Jurkat, Clone E6-1 (cell line): ENCODE measurements around the gene TADA2B.
A peak's percentile ranks its signal among the peaks of the same experiment; 100 is the strongest.

Experiments
- DNase-seq: peaks from one replicate; pipeline ENCODE4 v3.0.0-alpha.2; 2011; ENCODE audit warnings: low read depth, low spot score
- H3K4me3 ChIP-seq: 2 replicates; pipeline ENCODE4 v1.5.1; 2011; ENCODE audit warnings: mild to moderate bottlenecking, low read length, control low read depth, moderate library complexity

The TADA2B gene

DNA sequence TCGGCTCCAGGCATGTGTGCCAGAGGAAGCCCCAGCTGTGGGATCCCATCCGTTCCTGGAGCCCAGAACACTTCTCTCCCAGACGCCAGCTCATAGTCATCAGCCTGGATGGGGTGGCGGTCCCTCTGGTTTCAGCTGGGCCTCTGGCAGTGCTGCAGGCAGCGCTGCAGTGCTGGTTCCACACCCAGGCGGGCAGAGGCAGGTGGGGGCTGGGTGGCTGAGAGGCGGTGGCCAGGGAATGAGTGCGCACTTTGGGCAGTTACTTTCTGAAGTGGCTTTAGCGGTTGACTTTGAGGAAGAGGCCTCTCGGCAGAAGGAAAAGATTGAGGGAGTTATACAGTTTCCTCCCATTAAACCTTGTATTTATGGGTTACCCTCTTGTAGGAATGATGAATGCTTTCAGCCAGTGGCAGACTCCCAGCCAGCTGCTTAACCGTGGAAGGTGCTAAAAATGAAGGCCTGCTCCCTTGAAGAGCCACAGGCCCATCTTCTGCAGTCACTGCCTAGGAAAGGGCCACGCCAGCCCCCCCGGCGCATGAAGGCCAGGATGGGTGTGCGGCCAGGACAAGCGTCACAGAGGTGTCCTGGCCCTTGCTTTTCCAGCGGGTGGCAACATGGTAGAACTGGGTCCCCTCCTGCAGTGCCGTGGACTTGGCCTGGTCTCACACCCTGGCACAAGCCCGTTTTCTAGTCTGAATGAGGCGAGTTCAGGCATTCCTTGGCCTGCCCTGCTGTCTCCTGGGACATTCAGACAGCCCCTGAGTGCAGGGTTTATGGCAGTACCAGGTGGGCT lies 9.9 kb downstream of the TADA2B start:
- H3K4me3 ChIP-seq = no peak overlapping the region
- no peak for DNase-seq

DNA sequence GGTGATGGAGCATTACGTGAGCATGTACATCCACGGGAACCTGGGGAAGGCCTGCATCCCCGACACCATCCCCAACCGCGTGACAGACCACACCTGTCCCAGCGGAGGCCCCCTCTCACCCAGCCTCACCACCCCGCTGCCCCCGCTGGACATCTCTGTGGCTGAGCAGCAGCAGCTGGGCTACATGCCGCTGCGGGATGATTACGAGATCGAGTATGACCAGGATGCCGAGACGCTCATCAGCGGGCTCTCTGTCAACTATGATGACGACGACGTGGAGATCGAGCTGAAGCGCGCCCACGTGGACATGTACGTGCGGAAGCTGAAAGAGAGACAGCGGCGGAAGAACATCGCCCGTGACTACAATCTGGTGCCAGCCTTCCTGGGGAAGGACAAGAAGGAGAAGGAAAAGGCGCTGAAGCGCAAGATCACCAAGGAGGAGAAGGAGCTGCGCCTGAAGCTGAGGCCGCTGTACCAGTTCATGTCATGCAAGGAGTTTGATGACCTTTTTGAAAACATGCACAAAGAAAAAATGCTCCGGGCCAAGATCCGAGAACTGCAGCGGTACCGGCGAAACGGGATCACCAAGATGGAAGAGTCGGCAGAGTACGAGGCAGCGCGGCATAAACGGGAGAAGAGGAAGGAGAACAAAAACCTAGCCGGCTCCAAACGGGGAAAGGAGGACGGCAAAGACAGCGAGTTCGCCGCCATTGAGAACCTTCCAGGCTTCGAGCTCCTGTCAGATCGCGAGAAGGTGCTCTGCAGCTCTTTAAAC lies 11.1 kb downstream of the TADA2B start:
- DNase-seq = no peak
- no peak overlapping the region for H3K4me3 ChIP-seq

DNA sequence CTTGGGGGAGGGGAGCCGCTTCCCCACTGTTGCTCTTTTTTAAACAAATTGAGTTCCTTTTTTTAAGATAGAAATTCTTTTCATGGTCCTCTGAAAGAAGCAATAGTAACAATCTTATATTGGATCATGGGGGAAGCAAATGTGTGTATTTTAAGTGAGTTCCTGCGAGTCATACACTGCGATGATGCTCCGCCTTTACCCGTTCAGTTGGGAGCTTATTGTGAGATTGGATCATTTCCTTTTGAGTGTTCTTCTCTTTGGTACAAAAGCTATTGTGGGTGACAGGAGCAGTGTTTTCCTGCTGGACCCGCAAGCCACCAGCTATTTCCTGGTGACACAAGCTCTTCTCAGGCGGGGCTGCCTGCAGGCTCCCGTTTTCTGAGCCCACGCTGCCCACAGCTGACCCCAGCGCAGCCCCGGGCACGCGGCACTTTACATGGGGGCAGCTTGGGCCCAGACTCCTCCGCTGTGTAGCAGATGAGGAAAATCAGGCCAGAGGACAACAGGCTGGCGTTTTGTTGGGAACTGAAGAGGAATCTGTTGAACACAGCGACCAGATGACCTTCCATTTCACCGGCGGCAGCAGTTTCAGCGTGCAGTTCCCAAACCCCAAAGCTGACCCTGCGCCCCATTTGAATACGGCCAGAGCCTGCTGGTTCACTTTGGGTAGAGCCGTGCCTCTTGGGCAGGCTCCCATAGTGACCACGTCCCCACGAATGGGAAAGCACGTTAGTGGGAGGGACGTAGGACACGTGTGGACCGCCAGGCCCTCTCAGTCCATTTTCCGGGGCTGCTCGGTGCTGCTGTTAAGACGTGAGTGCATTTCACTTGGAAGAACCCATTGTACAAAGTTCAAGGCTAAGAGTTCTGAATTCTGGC lies 12.2 kb downstream of the TADA2B start:
- DNase-seq = no peak
- no peak overlapping the region for H3K4me3 ChIP-seq

GRCh38 chr4:7055990-7056325 lies 12.8 kb downstream of the TADA2B start:
- no peak for DNase-seq
- H3K4me3 ChIP-seq = no peak overlapping the region

GRCh38 chr4:7058792-7059191 lies 15.6 kb downstream of the TADA2B start:
- no peak overlapping the region for H3K4me3 ChIP-seq
- DNase-seq = no peak

- DNase-seq = no peak
- no peak overlapping the region for H3K4me3 ChIP-seq
Observed at GRCh38 chr4:7059662-7060061, 16.5 kb downstream of the TADA2B start.

DNA sequence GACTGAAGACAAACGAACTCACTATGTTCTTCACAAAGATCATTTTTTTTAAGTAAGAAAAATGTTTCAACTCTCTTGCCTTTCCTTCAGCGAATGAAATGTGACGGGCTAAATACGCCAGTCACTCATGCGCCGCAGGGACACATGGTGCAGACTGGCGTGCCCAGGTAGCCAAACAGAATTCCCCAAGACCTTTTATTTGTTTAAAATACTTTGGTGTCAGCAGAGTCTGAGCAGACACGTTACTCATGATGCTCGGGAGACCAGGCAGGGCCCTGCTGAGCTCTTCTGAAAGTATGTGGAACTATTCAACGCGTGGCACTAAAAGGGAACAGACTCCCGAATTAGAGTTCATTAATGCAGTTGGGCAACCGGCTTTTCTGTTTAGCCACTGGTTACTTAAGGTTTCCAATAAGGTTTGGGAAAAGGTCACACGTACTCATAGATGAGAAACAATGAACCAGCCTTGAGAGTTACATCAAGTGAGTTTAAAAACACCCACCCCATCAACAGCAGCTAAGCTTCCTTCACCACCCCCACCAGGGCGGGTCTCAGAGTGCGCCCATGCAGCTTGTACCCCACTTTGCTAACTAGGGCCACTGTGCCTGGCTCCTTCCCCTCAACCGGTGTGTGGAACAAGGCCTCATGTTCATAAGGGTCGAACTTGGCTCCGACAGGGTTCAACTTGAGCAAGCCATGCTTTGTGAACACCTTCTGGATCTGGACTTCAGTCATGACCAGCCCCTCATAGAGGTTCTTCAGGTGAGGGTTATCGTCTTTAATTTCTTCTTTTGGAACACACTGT lies 17.4 kb downstream of the TADA2B start:
- DNase-seq = no peak
- no peak overlapping the region for H3K4me3 ChIP-seq

DNA sequence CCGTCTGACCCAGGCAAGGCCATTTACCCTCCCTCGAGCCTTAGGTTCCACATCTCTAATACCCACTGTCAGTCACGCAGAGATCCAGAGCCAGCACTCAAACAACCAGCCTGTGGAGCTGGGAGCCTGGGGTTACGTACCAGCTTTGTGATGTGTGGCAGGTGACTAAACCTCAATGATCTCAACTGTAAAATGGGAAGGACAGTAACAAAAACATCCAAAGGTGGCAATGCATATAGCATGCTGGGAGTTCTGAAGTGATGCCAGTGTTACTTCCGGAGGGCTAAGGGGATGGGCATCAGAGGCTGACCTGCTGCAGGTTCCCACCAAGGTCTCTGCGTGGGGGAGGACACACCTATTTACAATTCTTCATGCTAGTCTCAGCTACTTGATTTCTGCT lies 18.6 kb downstream of the TADA2B start:
- no peak for DNase-seq
- no peak overlapping the region for H3K4me3 ChIP-seq

- H3K4me3 ChIP-seq = no peak overlapping the region
- no peak for DNase-seq
Observed at GRCh38 chr4:7062816-7063215, 19.6 kb downstream of the TADA2B start.

DNA sequence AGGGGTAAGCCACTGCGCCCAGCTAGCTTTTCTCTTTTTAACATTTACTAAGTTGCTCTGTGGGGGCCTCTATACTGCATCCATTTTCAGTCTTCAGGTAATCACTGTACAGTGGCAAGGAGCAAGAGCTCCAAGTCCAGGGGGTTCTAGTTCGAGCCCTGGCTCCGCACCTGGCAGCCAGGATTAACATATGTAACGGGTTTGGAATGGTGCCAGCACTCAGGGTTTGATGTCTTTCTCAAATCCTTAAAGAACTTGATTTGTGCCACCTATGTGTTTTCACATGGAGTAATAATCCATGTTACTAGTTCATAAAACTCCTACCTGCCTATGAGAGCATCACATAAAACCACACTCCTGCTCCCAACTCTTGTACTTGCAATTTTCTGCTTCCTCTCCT lies 20.2 kb downstream of the TADA2B start:
- DNase-seq = no peak
- no peak overlapping the region for H3K4me3 ChIP-seq

GRCh38 chr4:7066006-7066405 lies 22.8 kb downstream of the TADA2B start:
- no peak for DNase-seq
- no peak overlapping the region for H3K4me3 ChIP-seq

GRCh38 chr4:7066493-7066892 lies 23.3 kb downstream of the TADA2B start:
- no peak for DNase-seq
- H3K4me3 ChIP-seq = peak overlapping the region; percentile 90

DNA sequence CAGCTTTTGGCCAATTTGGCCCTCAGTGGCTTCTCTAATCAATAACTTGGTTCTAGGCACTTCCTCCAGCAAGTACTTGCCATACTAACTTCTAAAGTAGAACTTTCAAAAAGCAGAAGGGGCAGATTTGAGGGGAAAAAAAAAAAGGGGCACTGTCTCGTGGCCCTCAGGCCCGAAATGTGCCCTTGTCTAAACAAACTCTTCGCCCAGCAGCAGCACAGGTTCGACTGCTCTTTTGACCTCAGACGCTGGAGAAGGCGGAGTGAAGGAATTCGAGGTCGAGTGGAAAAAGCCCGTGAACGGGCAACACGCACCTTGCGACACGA lies 23.9 kb downstream of the TADA2B start:
- peak overlapping the region; percentile 90 for H3K4me3 ChIP-seq
- no peak for DNase-seq

GRCh38 chr4:7067452-7068278 lies 24.5 kb downstream of the TADA2B start, which contains the start of gene GRPEL1:
Gene GRPEL1, minus strand, starts transcription at chr4:7068064. Its CDS starts 32 bp downstream, at chr4:7068032.
- peak; percentile 99 for DNase-seq
- peak within 1 kb of the TSS; percentile 90 for H3K4me3 ChIP-seq

- peak overlapping the region; percentile 66 for H3K4me3 ChIP-seq
- DNase-seq = no peak
Observed at GRCh38 chr4:7068279-7068842, 25.2 kb downstream of the TADA2B start.

DNA sequence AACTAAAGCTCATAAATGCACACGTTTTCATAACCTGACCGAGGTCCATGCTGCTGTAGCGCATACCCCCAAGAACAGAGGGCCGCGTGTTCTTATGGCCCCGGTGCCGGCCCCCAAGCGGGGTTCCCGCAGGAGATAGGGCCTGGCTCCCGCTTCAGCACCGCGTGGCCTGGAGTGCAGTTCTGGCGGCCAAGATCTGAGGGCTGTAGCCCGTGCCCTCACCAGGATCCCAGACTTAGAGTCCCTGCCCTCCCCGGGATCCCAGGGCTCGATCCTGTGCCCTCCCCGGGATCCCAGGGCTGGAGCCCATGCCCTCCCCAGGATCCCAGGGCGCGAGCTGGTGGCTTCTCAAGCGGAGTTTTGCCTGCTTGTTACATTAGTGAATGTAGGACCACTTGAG lies 25.7 kb downstream of the TADA2B start:
- peak overlapping the region; percentile 66 for H3K4me3 ChIP-seq
- DNase-seq = no peak

DNA sequence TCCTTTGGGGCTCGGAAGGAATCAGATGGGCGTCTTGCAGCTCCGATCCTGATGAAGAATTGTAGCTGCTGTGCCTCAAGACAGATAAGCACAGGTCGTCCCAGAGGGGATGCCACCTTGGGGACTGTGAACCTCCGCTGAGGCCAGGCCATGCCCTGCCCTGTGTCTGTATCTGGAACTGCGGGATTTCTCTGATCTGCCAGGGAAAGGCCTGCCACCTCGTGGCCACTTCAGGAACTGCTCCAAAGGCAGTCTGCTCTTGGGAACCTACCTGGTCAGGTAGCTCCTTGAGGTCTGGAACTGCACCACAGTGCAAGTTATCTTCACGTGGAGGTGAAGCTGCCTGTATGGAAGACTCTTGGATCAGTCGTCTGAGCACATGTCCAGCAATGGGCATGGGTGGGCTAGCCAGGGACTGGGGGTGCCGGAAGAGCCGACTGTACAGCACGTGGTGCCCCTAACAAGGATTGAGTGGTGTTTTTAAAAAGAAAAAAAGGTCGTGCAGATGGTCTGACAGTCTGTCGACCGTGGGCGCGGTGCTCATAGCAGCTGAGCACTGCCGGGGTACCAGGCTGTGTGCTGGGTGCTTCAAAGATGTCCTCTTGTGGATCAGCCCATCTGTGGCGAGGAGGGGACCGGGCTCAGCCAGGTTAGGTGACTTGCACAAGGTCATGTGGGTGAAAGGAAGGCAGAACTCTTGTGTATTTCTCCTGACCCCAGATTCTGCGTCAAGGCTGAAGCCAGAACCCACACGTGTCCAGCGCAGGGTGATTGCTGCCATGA lies 27.7 kb downstream of the TADA2B start:
- H3K4me3 ChIP-seq = no peak overlapping the region
- DNase-seq = peak; percentile 74
